NCI-H69 (cell line): Measurements from ENCODE around the gene ARHGAP26.
A peak's percentile ranks its signal among the peaks of the same experiment; 100 is the strongest.

ENCODE experiments used
- DNase-seq: peaks from one replicate; lab custom pipeline; 2025; lab: John Stamatoyannopoulos, UW

The ARHGAP26 gene

GRCh38 chr5:143243103-143243502, 472.9 kb downstream of the ARHGAP26 start:
- DNase-seq, result peak; percentile 12

GRCh38 chr5:143244000-143244736, 474.0 kb downstream of the ARHGAP26 start:
- no peak for DNase-seq

- DNase-seq, result no peak
These were observed 474.8 kb downstream of the ARHGAP26 start for GRCh38 chr5:143244990-143245389.

GRCh38 chr5:143245929-143246561, 475.9 kb downstream of the ARHGAP26 start:
- DNase-seq, result peak; percentile 98

- no peak for DNase-seq
These were observed 477.1 kb downstream of the ARHGAP26 start for GRCh38 chr5:143247134-143247815.

GRCh38 chr5:143248391-143248790, 478.2 kb downstream of the ARHGAP26 start:
- DNase-seq, result no peak

- peak; percentile 13 for DNase-seq
These were observed 478.8 kb downstream of the ARHGAP26 start for GRCh38 chr5:143248822-143249579.

GRCh38 chr5:143249851-143250250, 479.7 kb downstream of the ARHGAP26 start:
- DNase-seq, result no peak

- no peak for DNase-seq
These were observed 481.0 kb downstream of the ARHGAP26 start for GRCh38 chr5:143251190-143251589.

- DNase-seq, result no peak
These were observed 481.8 kb downstream of the ARHGAP26 start for GRCh38 chr5:143251946-143252345.

- DNase-seq, result no peak
These were observed 484.6 kb downstream of the ARHGAP26 start for GRCh38 chr5:143254819-143255218.

GRCh38 chr5:143258559-143259253, 488.5 kb downstream of the ARHGAP26 start:
- peak; percentile 51 for DNase-seq

GRCh38 chr5:143259254-143259605, 489.1 kb downstream of the ARHGAP26 start:
- peak; percentile 47 for DNase-seq

- no peak for DNase-seq
These were observed 491.7 kb downstream of the ARHGAP26 start for GRCh38 chr5:143261748-143262392.

- DNase-seq, result no peak
These were observed 492.4 kb downstream of the ARHGAP26 start for GRCh38 chr5:143262393-143263174.

- DNase-seq, result no peak
These were observed 493.2 kb downstream of the ARHGAP26 start for GRCh38 chr5:143263272-143263810.

GRCh38 chr5:143265995-143266394, 495.8 kb downstream of the ARHGAP26 start:
- no peak for DNase-seq

GRCh38 chr5:143267186-143267585, 497.0 kb downstream of the ARHGAP26 start:
- no peak for DNase-seq

GRCh38 chr5:143268388-143268787, 498.2 kb downstream of the ARHGAP26 start:
- DNase-seq, result no peak

- DNase-seq, result no peak
These were observed 501.3 kb downstream of the ARHGAP26 start for GRCh38 chr5:143271431-143271830.
